Cerebellar cortex (tissue), 1 donor: ENCODE measurements around the gene RUNDC3A.
"Not testable (repeated sequence)": the region's sequence is repeated elsewhere in the genome, so short reads cannot be mapped to it uniquely, and the experiment has no call there.

ENCODE experiments used
- DNase-seq: peaks from one replicate; pipeline ENCODE4 v3.0.0-alpha.2; 2015; ENCODE audit warnings: low spot score

Gene RUNDC3A

DNA sequence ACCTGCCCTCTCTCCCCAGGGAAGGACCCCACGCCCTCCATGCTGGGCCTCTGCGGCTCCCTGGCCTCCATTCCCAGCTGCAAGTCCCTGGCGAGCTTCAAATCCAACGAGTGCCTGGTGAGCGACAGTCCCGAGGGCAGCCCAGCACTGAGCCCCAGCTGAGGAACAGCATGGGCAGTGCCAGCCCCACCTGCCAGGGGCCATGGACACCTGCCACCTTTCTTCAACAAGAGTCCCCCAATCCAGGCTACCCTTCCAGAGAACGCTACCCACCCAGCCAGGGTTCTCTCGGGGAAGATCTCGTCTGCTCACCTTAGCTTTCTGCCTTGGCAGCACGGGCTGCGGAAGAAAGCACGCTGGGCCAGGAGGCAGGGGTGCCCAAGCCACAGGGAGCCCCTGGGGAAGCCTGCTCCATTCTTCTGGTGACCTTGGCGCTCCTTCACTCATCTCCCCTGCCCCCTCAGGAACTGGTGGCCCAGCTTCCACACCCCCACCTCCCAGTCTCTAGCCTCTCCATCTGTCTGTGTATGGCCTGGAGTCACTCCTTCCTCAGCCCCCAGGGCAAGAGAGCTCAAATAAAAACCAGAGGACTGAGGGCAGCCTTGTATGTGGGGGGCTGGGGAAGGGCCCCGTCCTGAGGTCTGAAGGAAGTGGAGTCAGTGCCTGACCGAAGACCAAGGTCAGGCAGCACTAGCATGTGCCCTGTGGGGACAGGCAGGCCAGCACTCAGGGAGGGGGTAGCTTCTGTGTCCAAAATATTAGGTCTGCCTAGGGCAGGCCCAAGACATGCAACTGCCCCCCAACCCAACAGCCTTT, 9.9 kb downstream of the RUNDC3A start:
- DNase-seq: no peak

DNA sequence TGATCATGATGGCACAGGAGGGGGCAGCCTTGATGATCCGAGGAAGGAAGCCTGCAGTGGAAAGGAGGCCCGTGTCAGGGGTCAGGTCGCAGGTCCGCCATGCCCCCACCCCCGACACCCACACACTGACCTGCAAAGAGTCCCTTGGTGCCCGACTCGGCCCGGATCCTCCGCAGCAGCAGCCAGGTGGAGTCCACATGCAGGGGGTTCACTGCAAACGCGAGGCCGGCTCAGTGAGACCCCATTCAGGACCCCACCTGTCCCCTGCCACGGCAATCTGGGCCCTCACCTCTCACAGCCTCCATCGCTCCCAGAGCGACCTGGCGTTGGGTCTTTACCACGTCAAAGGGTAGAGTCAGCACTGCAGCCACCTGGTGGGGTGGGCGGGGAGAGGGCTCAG, 11.7 kb downstream of the RUNDC3A start:
- DNase-seq: no peak

DNA sequence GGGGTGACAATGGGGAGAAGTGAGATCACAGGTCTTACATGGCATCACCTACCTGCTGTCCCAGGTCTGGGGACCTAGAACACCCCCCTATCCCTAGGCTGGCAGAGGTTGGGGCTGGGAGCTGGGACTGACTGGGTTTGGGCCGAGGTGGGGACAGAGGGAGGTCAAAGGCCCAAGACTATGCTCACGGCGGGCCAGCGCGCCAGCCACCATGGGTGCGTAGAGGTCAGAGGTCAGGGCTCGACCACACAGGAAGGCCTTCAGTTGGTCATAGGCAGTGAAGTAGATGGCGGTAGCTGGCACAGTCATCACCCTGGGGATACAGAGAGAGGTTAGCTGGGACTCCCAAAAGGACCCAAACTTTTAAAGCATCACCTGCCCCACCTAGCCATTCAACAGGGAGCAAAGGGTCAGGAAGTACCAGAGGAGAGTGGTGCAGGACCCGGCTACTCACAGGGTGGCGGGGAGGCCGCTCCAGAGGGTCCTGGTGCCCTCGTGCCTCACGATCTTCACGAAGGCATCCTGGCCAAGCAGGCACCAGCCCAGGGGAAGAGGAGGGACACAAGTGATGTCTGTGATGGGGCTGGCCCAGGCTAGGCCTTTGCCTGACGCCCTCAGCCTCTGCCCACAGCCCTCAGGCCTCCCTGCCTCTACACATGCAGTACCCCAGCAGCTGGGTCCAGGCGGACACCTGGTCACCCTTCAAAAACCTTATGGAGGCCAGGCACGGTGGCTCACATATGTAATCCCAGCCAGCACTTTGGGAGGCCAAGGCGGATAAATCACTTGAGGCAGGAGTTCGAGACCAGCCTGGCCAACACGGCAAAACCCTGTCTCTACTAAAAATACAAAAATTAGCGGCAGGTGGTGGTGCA, 13.1 kb downstream of the RUNDC3A start:
- DNase-seq: no peak

DNA sequence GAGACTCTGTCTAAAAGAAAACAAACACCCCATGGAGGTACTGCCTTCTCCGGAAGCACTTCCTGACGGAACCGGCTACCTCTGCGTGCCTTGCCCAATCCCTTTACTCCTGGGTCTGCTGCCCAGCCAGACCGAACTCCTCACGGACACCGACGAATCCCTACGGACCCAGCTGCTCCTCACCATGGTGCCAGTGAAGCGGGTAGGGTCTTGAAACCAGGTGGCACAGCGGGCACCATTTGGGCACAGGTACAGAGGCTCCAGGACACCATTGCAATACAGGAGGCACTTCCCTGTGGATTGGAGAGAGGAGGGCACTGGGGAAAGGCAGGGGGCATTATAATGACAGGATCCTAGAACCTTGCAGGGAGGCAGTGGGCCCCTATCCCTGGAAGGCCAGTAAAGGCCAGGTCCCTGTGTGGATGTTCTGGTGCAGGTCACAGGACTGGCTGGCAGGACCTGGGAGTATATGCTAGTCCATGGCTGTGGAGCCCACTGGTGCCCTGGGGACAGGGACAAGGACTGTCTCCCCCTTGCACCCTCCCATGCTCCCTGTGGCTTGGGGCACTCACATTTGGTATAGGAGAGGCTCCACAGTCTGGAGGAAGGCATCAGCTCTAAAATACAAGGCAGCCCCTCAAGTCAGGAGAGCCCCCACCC, 14.0 kb downstream of the RUNDC3A start:
- no peak for DNase-seq

DNA sequence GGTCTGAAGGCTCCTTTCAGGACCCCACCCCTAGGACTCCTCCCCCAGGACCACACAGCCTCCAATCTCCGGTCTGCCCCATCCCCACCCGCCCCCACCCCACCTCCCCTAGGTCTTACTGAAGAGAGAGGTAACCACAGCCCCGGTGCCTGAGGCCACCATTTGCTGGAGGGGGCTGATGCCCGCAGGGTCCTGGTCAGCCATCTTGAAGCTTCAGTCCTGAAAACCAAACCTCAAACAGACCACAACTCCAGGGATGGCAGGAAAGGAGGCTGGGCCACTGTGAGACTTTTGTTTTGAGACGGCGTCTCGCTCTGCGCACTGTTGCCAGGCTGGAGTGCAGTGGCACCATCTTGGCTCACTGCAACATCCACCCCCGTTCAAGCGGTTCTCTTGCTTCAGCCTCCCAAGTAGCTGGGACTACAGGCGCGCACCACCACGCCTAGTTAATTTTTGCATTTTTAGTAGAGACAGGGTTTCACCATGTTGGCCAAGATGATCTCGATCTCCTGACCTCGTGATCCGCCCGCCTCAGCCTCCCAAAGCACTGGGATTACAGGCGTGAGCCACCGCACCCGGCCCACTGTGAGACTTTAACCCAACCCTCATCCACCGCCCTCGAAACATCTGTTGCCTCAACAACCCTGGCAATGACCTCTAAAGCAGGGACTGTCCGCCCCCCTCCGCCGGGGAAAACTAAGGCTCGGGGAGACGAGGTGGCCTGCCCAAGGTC, 15.1 kb downstream of the RUNDC3A start:
- DNase-seq: no peak

DNA sequence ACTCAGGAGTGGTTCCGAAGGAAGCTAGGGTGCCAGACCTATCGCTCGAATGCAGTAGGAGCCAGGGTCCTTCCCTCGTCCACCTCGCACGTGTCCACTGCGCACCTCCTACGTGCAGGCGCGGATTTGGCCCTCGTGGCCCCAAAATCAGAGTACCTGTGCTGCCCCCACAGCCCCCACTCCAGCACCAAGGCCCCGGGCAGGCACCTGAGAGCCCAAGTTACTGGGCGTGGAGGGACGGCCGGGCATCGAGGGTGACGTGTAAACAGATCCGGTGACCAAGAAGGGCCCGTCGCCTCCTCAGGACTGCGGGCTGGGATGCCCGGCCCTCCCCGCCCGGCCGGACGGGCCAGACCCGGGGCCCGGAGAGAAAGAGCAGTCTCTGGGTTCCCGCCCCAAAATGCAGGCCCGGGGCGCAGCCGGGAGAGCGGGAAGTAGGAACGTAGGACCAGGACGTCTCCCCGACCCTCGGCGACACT, 15.7 kb downstream of the RUNDC3A start:
- DNase-seq: no peak

DNA sequence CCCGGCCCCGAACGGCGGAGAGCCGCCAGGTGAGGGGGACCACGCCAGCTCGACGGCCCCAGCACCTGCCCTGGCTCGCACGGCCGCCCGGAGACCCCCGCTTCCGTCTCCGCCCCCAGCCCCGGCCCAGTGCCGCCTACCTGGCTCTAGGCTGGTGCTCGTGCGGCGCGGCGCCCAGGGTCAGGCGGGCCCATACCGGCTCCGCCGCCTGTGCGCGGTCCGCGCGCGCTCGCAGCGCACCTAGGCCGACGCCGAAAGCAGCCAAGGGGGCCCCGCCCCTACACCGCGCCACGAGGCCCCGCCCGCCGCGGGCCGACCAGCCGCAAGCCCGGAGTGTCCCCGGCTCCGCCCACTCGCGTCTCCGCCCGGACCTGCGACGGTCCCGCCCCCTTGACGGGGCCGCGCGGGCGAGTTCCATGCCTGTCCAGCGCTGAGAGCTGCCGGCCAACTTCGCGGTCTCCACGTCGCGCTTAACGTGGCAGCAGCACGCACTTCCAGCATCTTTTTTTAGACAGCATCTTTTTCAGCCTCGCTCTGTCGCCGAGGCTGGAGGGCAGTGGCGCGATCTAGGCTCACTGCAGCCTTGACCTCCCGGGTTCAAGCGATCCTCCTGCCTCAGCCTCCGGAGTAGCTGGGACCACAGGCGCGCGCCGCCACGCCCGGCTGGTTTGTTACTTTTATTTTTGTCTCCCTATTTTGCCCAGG, 16.3 kb downstream of the RUNDC3A start, which contains the start of gene SLC25A39:
Gene SLC25A39 (minus strand): TSS at position 253 of the 705 bp plus-strand sequence. CDS start 1,261 bp downstream, outside the sequence.
- peak; percentile 91 for DNase-seq

DNA sequence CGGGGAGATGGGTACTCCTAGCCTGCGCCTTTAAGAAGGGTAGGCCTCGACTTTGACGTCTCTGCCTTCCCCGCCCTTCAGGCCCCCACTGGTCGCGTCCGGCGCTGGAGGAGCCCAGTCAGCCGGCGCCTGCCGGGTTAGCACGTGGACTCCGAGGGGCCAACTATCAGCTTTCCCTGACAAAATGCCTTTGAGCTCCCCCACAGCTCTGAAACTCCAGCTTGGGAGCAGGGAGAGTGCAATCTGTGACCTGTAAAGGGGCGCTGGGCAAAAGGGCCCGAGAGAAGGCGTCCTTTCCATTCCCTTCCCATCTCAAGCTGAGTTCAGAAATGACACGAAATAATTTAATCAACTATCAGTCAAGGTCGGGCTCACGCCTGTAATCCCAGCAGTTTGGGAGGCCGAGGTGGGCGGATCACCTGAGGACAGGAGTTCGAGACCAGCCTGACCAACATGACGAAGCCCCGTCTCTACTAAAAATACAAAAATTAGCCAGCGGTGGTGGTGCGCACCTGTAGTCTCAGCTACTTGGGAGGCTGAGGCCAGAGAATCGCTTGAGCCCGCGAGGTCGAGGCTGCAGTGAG, 18.6 kb downstream of the RUNDC3A start:
- DNase-seq: peak; percentile 99

DNA sequence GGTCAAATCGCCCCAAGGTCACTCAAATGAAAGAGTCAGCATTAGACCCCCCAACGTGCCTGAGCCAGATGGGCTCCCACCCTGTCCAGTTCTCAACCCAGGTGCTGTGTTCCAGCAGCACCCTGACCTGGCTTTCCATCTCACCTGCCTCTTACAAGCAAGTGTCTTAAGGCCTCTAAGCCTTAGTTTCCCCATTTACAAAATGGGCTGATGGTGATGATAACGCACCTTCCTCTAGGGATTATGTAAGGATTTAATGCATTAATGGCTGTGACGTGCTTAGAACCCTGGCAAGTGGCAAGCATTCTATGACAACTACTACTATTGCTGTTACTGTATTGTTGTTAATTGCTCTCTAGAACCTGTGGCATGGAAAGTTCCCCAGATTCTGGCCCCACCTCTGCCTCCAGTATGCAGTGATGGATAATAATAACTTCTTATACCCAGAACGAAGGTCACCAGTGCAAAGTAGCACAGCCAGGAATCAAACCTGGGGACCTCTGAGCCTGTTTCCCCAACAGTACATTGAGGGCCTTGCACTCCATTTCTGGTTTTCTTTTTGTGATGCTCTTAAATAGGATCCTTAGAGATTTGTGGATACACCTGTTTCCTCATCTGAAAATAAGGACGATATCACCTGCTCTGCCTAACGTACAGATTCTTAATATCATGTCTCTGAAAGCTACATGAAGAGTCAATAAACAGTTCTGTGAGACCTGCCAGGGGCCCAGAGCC, 19.5 kb downstream of the RUNDC3A start:
- DNase-seq: no peak

DNA sequence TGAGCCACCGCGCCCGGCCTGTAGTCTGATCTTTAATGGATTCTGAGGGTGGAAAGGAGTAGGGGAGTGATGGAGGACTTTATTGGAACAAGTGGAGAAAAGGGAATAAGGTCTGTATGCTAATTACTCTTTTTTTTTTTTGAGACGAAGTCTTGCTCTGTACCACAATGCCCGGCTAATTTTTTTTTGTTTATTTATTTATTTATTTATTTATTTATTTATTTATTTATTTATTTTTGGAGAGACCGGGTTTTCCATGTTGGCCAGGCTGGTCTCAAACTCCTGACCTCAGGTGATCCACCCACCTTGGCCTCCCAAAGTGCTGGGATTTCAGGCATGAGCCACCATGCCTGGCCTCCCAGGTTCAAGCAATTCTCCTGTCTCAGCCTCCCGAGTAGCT, 21.1 kb downstream of the RUNDC3A start:
- DNase-seq: not testable (repeated sequence)

DNA sequence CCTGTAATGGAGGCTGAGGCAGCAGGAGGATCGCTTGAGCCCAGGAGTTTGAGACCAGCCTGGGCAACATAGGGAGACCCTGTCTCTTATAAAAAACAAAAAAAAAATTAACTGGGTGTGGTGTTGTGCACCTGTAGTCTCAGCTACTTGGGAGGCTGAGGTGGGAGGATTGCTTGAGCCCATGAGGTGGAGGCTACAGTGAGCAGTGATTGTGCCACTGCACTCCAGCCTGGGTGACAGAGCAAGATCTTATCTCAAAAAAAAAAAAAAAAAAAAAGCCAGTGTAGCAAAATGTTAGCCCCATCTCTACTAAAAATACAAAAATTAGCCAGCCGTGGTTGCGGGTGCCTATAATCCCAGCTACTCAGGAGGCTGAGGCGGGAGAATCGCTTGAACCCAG, 21.9 kb downstream of the RUNDC3A start:
- not testable (repeated sequence) for DNase-seq

DNA sequence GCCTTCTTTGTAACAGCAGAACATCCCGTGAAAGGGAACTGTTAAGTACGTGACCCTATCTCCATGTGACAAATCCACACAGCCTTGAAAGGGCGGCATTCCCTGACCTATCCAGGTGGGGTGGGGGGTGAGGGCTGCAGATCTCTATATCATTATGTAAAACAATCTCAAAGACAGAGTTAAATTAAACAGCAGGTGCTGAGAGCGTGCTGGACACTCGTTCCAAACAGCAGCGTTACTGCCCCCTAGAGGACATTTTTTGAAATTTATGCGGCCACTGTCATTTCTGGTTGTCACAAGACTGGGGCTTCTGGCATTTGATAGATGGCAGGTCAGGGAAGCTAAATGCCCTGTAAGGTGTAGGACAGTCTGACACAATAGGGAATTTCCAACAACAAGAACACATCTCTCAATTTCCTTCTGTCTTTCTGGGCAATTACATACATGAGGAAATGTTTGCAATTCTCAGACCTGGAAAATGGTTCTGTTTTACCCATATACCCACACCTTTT, 22.9 kb downstream of the RUNDC3A start:
- peak; percentile 92 for DNase-seq

DNA sequence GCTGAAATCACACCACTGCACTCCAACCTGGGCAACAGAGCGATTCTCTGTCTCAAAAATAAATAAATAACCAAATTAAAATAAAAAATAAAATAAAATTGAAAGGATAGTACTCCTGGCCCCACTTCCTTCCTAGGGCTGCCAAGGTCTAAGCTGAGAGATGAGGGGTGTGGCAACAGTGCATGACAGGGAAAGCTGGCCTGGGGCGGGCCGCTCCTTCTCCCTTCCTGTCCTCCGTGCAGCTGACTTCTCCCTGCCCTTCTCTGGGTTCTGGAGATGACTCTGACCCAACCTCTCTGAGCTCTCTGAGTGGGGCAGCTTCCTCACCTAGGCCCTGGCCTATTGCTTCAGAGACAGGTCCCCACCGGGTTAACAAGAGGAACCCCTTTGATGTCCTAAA, 25.0 kb downstream of the RUNDC3A start:
- DNase-seq: no peak

DNA sequence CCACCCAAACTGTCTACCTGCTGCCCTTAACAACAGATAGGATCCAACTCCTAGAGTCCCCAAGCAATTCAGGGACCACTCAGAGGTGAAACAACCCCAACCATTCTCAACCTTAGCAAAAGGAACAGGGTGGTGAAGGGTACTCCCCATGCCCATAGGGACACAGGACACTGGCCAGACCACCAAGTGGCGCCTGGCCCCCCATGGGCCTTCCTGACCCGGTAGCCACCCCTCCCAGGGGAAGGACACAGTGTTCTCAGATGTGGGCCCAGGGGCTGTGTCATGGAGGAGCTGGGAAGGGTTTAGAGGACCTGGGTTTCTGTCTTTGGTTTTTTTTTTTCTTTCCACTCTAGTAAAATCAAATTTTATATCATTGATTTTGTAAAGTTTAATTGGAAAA, 25.9 kb downstream of the RUNDC3A start:
- DNase-seq: no peak

DNA sequence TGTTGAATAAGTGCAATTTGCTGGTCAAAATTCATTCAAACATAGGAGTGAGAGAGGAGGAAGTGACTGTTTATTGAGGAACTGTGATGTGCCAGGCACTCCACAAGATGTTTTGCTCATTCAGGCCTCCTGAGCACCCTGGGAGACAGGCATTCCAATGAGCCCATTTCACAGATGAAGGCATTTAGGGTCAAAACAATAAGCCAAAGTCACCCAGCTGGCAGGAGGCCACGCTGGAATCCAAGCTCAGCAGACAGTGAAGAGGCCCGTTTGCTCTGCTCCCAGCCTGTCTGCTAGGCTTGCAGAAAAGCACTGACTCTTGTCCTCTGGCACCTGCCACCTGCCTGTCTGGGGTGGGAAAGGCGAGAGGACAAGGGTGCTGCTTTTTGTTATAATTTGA, 26.3 kb downstream of the RUNDC3A start:
- no peak for DNase-seq

DNA sequence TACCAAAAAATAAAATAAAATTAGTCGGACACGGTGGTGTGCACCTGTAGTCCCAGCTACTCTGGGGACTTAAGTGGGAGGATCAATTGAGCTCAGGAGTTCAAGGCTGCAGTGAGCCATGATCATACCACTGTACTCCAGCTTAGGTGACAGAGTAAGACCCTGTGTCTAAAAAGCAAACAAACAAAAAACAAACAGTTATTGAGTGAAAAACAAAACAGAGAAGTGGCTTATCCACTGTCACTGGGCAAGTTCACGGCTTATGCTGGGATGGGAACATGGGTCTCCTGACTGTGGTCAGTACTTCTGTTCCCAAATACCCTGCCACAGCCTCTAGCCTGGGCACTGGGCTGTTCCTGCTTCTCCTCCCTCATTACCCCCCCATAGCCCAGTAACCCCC, 27.2 kb downstream of the RUNDC3A start:
- no peak for DNase-seq

DNA sequence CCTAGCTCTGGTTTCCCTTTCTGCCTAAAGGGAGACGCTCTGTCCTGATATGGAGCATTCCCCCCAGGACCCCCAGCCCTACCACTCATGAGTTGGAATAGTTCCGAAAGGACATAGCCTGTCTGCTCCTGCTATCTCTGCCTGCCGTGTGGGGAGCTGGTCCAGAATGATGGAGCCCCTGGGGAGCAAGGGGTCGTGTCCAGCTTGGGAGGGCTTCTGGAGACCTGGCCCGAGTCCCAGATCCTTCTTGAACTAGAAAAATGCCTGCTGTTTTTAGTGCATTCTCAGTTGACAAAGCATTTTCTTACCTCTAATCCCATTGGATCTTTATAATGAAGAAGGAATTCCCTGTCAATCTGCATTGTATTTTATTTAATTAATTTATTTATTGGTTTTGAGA, 27.6 kb downstream of the RUNDC3A start:
- DNase-seq: no peak

DNA sequence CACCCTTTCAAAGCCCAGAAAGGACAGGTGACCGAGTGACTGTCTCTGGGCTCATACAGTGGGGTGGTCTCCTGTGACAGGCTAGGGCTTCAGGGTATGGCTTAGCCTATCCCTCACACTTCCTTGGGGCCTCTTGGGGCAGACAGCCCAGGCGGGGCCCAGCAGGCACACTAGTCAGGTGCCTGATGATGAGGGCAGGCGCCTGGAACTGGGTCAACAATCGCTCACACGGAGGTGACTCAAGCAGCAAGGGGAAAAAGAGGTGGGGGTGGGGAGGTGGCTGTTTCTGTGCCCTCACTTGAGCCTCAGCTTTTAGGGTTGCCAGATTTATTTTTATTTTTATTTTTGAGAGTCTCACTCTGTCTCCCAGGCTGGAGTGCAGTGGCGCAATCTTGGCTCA, 30.3 kb downstream of the RUNDC3A start:
- DNase-seq: no peak

DNA sequence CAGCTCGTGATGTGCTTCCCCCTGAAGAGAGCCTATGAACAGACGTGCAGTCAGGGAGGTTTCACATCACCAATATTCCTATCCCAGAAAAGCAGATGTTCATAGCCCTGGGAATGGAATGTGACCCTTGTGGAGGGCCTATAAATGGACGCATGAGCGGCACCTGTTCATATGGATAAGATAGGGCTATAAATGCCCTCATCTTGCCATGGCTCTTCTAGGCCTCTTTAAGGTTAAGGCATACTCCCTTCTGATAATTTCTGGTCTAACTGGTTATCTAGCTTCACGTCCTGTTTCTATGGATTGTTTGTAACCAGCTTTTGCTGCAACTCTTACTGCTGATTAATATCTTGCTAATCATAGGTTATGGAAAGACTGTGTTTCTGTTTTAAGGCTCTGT, 32.2 kb downstream of the RUNDC3A start:
- DNase-seq: not testable (repeated sequence)
